PC-9 (cell line): ENCODE measurements around the gene PFDN6.

Experiments
- CTCF ChIP-seq: fragments of 200-600 bp; sonication (generic); conservative IDR thresholded peaks from 2 replicates; pipeline ENCODE4 v1.6.1; 2017; ENCODE audit warnings: mixed run types, antibody characterized with exemption, mild to moderate bottlenecking, moderate library complexity
- EZH2 ChIP-seq: fragments of 200-600 bp; sonication (generic); IDR thresholded peaks from 2 replicates; pipeline ENCODE4 v1.8.0; 2017; ENCODE audit warnings: antibody characterized with exemption, low read depth

GRCh38 chr6:33252759-33253158 is 36.6 kb upstream of the PFDN6 start:
- TF ChIP-seq CTCF = no peak
- no peak for TF ChIP-seq EZH2
